Heart right ventricle (tissue), 16 donors: Measurements from ENCODE around the gene PRXL2A. TPM values are rescaled to one million over a fixed set of nuclear protein-coding genes. Genes with fewer than 3 reads are reported as not detected.

ENCODE experiments used
- ATAC-seq, 8 donors: fragments of 200-7000 bp; cut with Tn5 transposase; one replicate each; pipeline ENCODE4 v1.9.1; 2020; ENCODE audit warnings: mild to moderate bottlenecking in 8 of 8, moderate library complexity in 8 of 8, moderate number of reproducible peaks in 1 of 8
- DNase-seq, 2 donors: peaks; one replicate each; pipeline ENCODE4 v3.0.0-alpha.2; 2020
- H3K27ac ChIP-seq, 10 donors: fragments of 200-600 bp; sonication (generic) in 2 of 10; one replicate each; pipeline versions ENCODE4 v1.5.0 to v1.8.0; 2020 to 2022; ENCODE audit warnings: mild to moderate bottlenecking in 3 of 10
- H3K27me3 ChIP-seq, 7 donors: fragments of 200-600 bp; one replicate each; pipeline ENCODE4 v1.8.0; 2021 to 2022; ENCODE audit warnings: mild to moderate bottlenecking in 2 of 7
- H3K36me3 ChIP-seq, 9 donors: fragments of 200-600 bp; sonication (generic) in 1 of 9; one replicate each; pipeline versions ENCODE4 v1.5.0 to v1.8.0; 2020 to 2022; ENCODE audit warnings: mild to moderate bottlenecking in 2 of 9
- H3K4me1 ChIP-seq, 9 donors: fragments of 200-600 bp; sonication (generic) in 1 of 9; one replicate each; pipeline versions ENCODE4 v1.5.0 to v1.8.0; 2020 to 2022; ENCODE audit warnings: mild to moderate bottlenecking in 4 of 9
- H3K4me3 ChIP-seq, 10 donors: fragments of 200-600 bp; sonication (generic) in 2 of 10; one replicate each; pipeline versions ENCODE4 v1.5.0 to v1.8.0; 2020 to 2022; ENCODE audit warnings: mild to moderate bottlenecking in 7 of 10, moderate library complexity in 2 of 10
- H3K9me3 ChIP-seq, 11 donors: fragments of 200-600 bp in 10 of 11; sonication (generic) in 2 of 11; one replicate each; pipeline versions ENCODE4 v1.5.0 to v1.8.0; 2013 to 2022; ENCODE audit warnings: mild to moderate bottlenecking in 2 of 11, control low read depth in 1 of 11, moderate library complexity in 1 of 11
- CTCF ChIP-seq, 9 donors: fragments of 200-600 bp; sonication (generic) in 2 of 9; IDR thresholded peaks; one replicate each; pipeline versions ENCODE4 v1.5.0 to v1.8.0; 2021 to 2022; ENCODE audit warnings: antibody characterized with exemption in 9 of 9, mild to moderate bottlenecking in 5 of 9, moderate library complexity in 1 of 9
- WGBS, 2 donors: extraction: QIAGEN DNeasy Blood & Tissue Kit; methylation state at CpG; one replicate each; pipeline ENCODE4 v1.1.7; 2013; ENCODE audit warnings: inconsistent platforms in 1 of 2; 5-methylcytosine and 5-hydroxymethylcytosine counted together
- intact Hi-C, 10 donors: fragments of 100-400 bp; cut with DNase I; formaldehyde crosslinking; loops; one replicate each; pipeline versions ENCODE4 v1.11.1 to v1.14.2; 2022
- polyA plus RNA-seq, 2 donors: library from polyadenylated mRNA; stranded (reverse); fragments of 200-250 nt; gene quantifications; one replicate each; pipeline ENCODE4 v1.2.3, GENCODE V29; 2013
- total RNA-seq, 10 donors: library from RNA; stranded (reverse); fragmentation: NEBNext Ultra II Directional in 3 of 10; extraction: Animal tissue kit (Norgen Biotek cat#: 25700) in 3 of 10; gene quantifications; one replicate each; pipeline versions ENCODE4 v1.2.1 to v1.2.4, GENCODE V29; 2021 to 2023
- donor health status: Arrhythmogenic right ventricular cardiomyopathy.
- donor health status: ischemic (EF 13 %, LVEDD 7.1; RV severe dilation, severe dysfunction).
- donor health status: healthy with polysubstance abuse.
- donor health status: DM: no; HTN: yes; CAD: no.
- donor health status: DM: no; HTN: no; CAD: no.
- donor health status: ischemic (EF 25% LVEDD 6.9; RV normal size, moderate dysfunction).
- donor health status: ischemic (EF 25% LVEDD 5.7; RV mildly dilated, moderate dysfunction).
- donor health status: healthy.
- donor health status: DM: yes; HTN: yes; CAD: no.
- donor health status: Ischemic cardiomyopathy.
- donor health status: ischemic (EF 35%, LVEDD 5.7; RV mildly dilated, moderate dysfunction).
- donor health status: nonischemic (EF 11% LVEDD 7.7; RV severe dilation, severe dysfunction).
- donor health status: DM: yes; HTN: yes; CAD: no.
- donor health status: PGD.
- donor health status: ischemic (EF 29% LVEDD 5.4; RV normal size, mild dysfunction).
- donor health status: nonischemic (EF 23%, LVEDD 6.1; RV moderate dilation, normal function).

Gene PRXL2A
- total and polyA plus RNA-seq, 12 donors, result 46.0 to 135 (median 81.4) TPM

DNA sequence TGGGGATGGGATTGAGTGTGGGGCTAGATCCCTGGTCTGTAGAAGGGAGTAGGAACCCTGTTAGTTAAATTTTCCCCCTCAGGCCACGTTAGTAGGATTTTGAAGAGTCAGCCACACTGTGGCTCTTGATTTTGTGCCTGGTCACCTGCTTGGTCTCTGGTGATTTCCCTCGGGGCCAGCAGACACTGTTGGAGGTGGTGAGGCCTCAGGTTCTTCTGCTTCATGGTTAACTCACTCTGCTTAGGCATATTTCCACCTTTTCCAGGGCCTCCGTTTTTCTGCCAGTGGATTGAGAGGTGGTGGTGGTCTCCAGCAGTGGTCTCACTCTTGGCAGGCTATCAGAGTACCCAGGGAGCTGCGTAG is 49.9 kb downstream of the PRXL2A start:
- TF ChIP-seq CTCF (IDR thresholded peaks at IDR 0.05), result no peak
- no peak for ATAC-seq
- Histone ChIP-seq H3K4me1 (peaks cover 29 to 87% (median 84%) of the 10 kb centered on the region in 9 donors), H3K27ac (peak overlapping the region in 9 of 10 donors; percentile 33 to 100 (median 84)), H3K27me3 (no peaks in the 10 kb centered on the region), H3K4me3 (peak overlapping the region in 7 of 10 donors; percentile 3 to 97 (median 18)), H3K36me3 (peaks cover 0 to 8% (median 0%) of the 10 kb centered on the region in 9 donors), H3K9me3 (no peaks in the 10 kb centered on the region)
- 49 to 57% methylated on average over 4 of the region's 4 CpGs for WGBS, 2 donors
- DNase-seq, result no peak
- intact Hi-C loops, result loop anchor here in 1 of 10 donors (5.0 kb wide), 1 partner anchor 39 kb away; no protein-coding TSS in a partner anchor

- Histone ChIP-seq H3K36me3 (peaks cover 0 to 8% (median 0%) of the 10 kb centered on the region in 9 donors), H3K4me1 (peaks cover 28 to 87% (median 84%) of the 10 kb centered on the region in 9 donors), H3K27ac (peak overlapping the region in 9 of 10 donors; percentile 65 to 100 (median 84)), H3K4me3 (peak overlapping the region in 6 of 10 donors; percentile 3 to 97 (median 24)), H3K27me3 (no peaks in the 10 kb centered on the region), H3K9me3 (no peaks in the 10 kb centered on the region)
- ATAC-seq, result no peak
- 66 to 76% methylated on average over 6 of the region's 6 CpGs for WGBS, 2 donors
- intact Hi-C loops, result loop anchor here in 1 of 10 donors (5.0 kb wide), 1 partner anchor 39 kb away; no protein-coding TSS in a partner anchor
- DNase-seq, result no peak
- TF ChIP-seq CTCF (IDR thresholded peaks at IDR 0.05), result no peak
Observed at GRCh38 chr10:80458638-80459037, 50.3 kb downstream of the PRXL2A start.

- peak overlapping the region in 8 of 10 donors; percentile 2 to 97 (median 21) for H3K4me3 ChIP-seq
- peak in 2 of 9 donors; percentile 5 to 8 for TF ChIP-seq CTCF (IDR thresholded peaks at IDR 0.05)
- H3K4me1 ChIP-seq, result peaks cover 28 to 92% (median 89%) of the 10 kb centered on the region in 9 donors
- peak overlapping the region in 9 of 10 donors; percentile 65 to 100 (median 84) for H3K27ac ChIP-seq
- WGBS, 2 donors, result 45 to 60% methylated on average over 9 of the region's 9 CpGs
- intact Hi-C loops, result loop anchor here in 1 of 10 donors (5.0 kb wide), 1 partner anchor 38 kb away; no protein-coding TSS in a partner anchor
- no peaks in the 10 kb centered on the region for H3K9me3 ChIP-seq
- ATAC-seq (peak in 7 of 8 donors; percentile 8 to 39 (median 25)), DNase-seq (peak; percentile 53 to 66)
- peaks cover 0 to 8% (median 0%) of the 10 kb centered on the region in 9 donors for H3K36me3 ChIP-seq
- no peaks in the 10 kb centered on the region for H3K27me3 ChIP-seq
Observed at GRCh38 chr10:80459047-80459865, 50.9 kb downstream of the PRXL2A start.

- DNase-seq (no peak), ATAC-seq (peak in 7 of 8 donors; percentile 3 to 32 (median 9))
- intact Hi-C loops, result no loop called here
- no peaks in the 10 kb centered on the region for H3K27me3 ChIP-seq
- WGBS, 2 donors, result 49 to 60% methylated on average over 6 of the region's 6 CpGs
- peaks cover 0 to 8% (median 0%) of the 10 kb centered on the region in 9 donors for H3K36me3 ChIP-seq
- H3K9me3 ChIP-seq, result no peaks in the 10 kb centered on the region
- peak overlapping the region in 4 of 10 donors; percentile 2 to 97 (median 20) for H3K4me3 ChIP-seq
- peak overlapping the region in 9 of 10 donors; percentile 43 to 100 (median 84) for H3K27ac ChIP-seq
- TF ChIP-seq CTCF (IDR thresholded peaks at IDR 0.05), result no peak
- peaks cover 37 to 100% (median 100%) of the 10 kb centered on the region in 9 donors for H3K4me1 ChIP-seq
Observed at GRCh38 chr10:80460399-80461207, 52.3 kb downstream of the PRXL2A start.
